Astrocyte of the spinal cord (primary cell): ENCODE measurements around the gene NCBP2L.
A peak's percentile ranks its signal among the peaks of the same experiment; 100 is the strongest.

ENCODE experiments used
- DNase-seq: peaks from one replicate; pipeline ENCODE4 v3.0.0; 2011; ENCODE audit warnings: low read depth, low spot score
- H3K4me3 ChIP-seq: 2 replicates; pipeline ENCODE4 v1.5.1; 2011; ENCODE audit warnings: low read depth, mild to moderate bottlenecking, low read length, moderate library complexity
- CTCF ChIP-seq: IDR thresholded peaks from 2 replicates; pipeline ENCODE4 v1.5.1; 2012; ENCODE audit warnings: low read depth, mild to moderate bottlenecking, low read length, inconsistent platforms
- in situ Hi-C: cut with HindIII; loops from 2 replicates; pipeline ENCODE4 v1.10.0; 2017; ENCODE audit warnings: low sequenced_read_pairs

Gene NCBP2L

GRCh38 chrX:107733686-107734085, 43.8 kb upstream of the NCBP2L start:
- no peak for DNase-seq
- in situ Hi-C loops, result no loop called here
- TF ChIP-seq CTCF, result no peak
- no peak overlapping the region for H3K4me3 ChIP-seq

- H3K4me3 ChIP-seq, result no peak overlapping the region
- in situ Hi-C loops, result no loop called here
- TF ChIP-seq CTCF, result no peak
- DNase-seq, result no peak
Observed at GRCh38 chrX:107734646-107735045, 42.9 kb upstream of the NCBP2L start.

GRCh38 chrX:107736781-107737531, 40.6 kb upstream of the NCBP2L start:
- H3K4me3 ChIP-seq, result no peak overlapping the region
- TF ChIP-seq CTCF, result no peak
- in situ Hi-C loops, result no loop called here
- peak; percentile 71 for DNase-seq

GRCh38 chrX:107738272-107738671, 39.3 kb upstream of the NCBP2L start:
- TF ChIP-seq CTCF, result no peak
- H3K4me3 ChIP-seq, result no peak overlapping the region
- in situ Hi-C loops, result no loop called here
- no peak for DNase-seq

GRCh38 chrX:107738768-107739167, 38.8 kb upstream of the NCBP2L start:
- TF ChIP-seq CTCF, result no peak
- H3K4me3 ChIP-seq, result no peak overlapping the region
- DNase-seq, result no peak
- in situ Hi-C loops, result no loop called here

GRCh38 chrX:107739541-107739940, 38.0 kb upstream of the NCBP2L start:
- in situ Hi-C loops, result no loop called here
- DNase-seq, result no peak
- no peak for TF ChIP-seq CTCF
- no peak overlapping the region for H3K4me3 ChIP-seq

- DNase-seq, result no peak
- in situ Hi-C loops, result no loop called here
- H3K4me3 ChIP-seq, result no peak overlapping the region
- no peak for TF ChIP-seq CTCF
Observed at GRCh38 chrX:107741404-107741790, 36.1 kb upstream of the NCBP2L start.
